AG09309 (cell line): Measurements from ENCODE around the gene ITGA11.

ENCODE experiments used
- DNase-seq: peaks from one replicate; pipeline ENCODE4 v3.0.0-alpha.2; 2010; ENCODE audit warnings: low read depth
- H3K4me3 ChIP-seq: 2 replicates; pipeline ENCODE4 v1.5.1; 2011; ENCODE audit warnings: mild to moderate bottlenecking, low read depth, low read length, moderate library complexity; ENCODE audit not compliant: control insufficient read depth
- CTCF ChIP-seq: IDR thresholded peaks from 2 replicates; pipeline ENCODE4 v1.5.1; 2011; ENCODE audit warnings: mild to moderate bottlenecking, low read depth, low read length, inconsistent platforms; ENCODE audit not compliant: insufficient read depth, control insufficient read depth; ENCODE audit errors: missing control alignments

The ITGA11 gene

GRCh38 chr15:68413363-68414205 is 18.4 kb downstream of the ITGA11 start:
- H3K4me3 ChIP-seq, result no peak overlapping the region
- DNase-seq, result no peak
- TF ChIP-seq CTCF, result no peak

- H3K4me3 ChIP-seq, result no peak overlapping the region
- no peak for TF ChIP-seq CTCF
- no peak for DNase-seq
These were observed 19.7 kb downstream of the ITGA11 start for GRCh38 chr15:68412218-68412617.

- no peak for TF ChIP-seq CTCF
- H3K4me3 ChIP-seq, result no peak overlapping the region
- DNase-seq, result no peak
These were observed 20.2 kb downstream of the ITGA11 start for GRCh38 chr15:68411735-68412134.

GRCh38 chr15:68411343-68411675 is 20.7 kb downstream of the ITGA11 start:
- no peak overlapping the region for H3K4me3 ChIP-seq
- TF ChIP-seq CTCF, result no peak
- DNase-seq, result no peak

- no peak for DNase-seq
- TF ChIP-seq CTCF, result no peak
- H3K4me3 ChIP-seq, result no peak overlapping the region
These were observed 21.3 kb downstream of the ITGA11 start for GRCh38 chr15:68410466-68411342.

GRCh38 chr15:68409736-68410370 is 22.1 kb downstream of the ITGA11 start:
- no peak for TF ChIP-seq CTCF

More at GRCh38 chr15:68409736-68410370, 22.1 kb downstream of the ITGA11 start:
- no peak for DNase-seq
- H3K4me3 ChIP-seq, result no peak overlapping the region
